Suprapubic skin (tissue), 4 donors: Measurements from ENCODE around the gene TRAPPC8. TPM values are rescaled to one million over a fixed set of nuclear protein-coding genes. Genes with fewer than 3 reads are reported as not detected.
"Not testable (repeated sequence)": the region's sequence is repeated elsewhere in the genome, so short reads cannot be mapped to it uniquely, and the experiment has no call there.

Source experiments
- DNase-seq, 2 donors: peaks; one replicate each; pipeline ENCODE4 v3.0.0-alpha.2; 2019; ENCODE audit warnings: low spot score in 2 of 2
- H3K27ac ChIP-seq: fragments of 200-600 bp; sonication (generic); one replicate; pipeline ENCODE4 v1.5.1; 2019
- H3K27me3 ChIP-seq: fragments of 200-600 bp; sonication (generic); one replicate; pipeline ENCODE4 v1.5.1; 2019
- H3K36me3 ChIP-seq: fragments of 200-600 bp; sonication (generic); one replicate; pipeline ENCODE4 v1.5.1; 2019
- H3K4me1 ChIP-seq: fragments of 200-600 bp; sonication (generic); one replicate; pipeline ENCODE4 v1.5.1; 2019
- H3K4me3 ChIP-seq: fragments of 200-600 bp; sonication (generic); one replicate; pipeline ENCODE4 v1.5.1; 2019; ENCODE audit warnings: mild to moderate bottlenecking
- H3K9me3 ChIP-seq: fragments of 200-600 bp; sonication (generic); one replicate; pipeline ENCODE4 v1.5.1; 2019
- EP300 ChIP-seq: sonication (generic); formaldehyde crosslinking; IDR thresholded peaks from one replicate; pipeline ENCODE4 v1.6.1; 2017; ENCODE audit warnings: antibody characterized with exemption
- POLR2A ChIP-seq, 2 donors: fragments of 450-650 bp; IDR thresholded peaks; one replicate each; pipeline ENCODE4 v1.6.1; 2017; ENCODE audit warnings: antibody characterized with exemption in 2 of 2, mild to moderate bottlenecking in 2 of 2, moderate library complexity in 2 of 2
- POLR2AphosphoS5 ChIP-seq, 3 donors: sonication (generic); formaldehyde crosslinking; IDR thresholded peaks; one replicate each; pipeline ENCODE4 v1.6.1; 2017; ENCODE audit warnings: antibody characterized with exemption in 3 of 3
- WGBS: methylation state at CpG from one replicate; pipeline ENCODE4 v1.1.5; 2018; 5-methylcytosine and 5-hydroxymethylcytosine counted together
- total RNA-seq, 4 donors: library from RNA; depleted of rRNA; stranded (reverse); fragments of >200 nt; gene quantifications; one replicate each; pipeline ENCODE4 v1.1.0, GENCODE V29; 2016
- TF ChIP-seq, protein P1 (sequence below), 2 donors: fragments of 200-600 bp in 1 of 2; fragments of 450-650 bp in 1 of 2; sonication (generic) in 1 of 2; IDR thresholded peaks; one replicate each; pipeline ENCODE4 v1.5.1; 2016 to 2019; ENCODE audit warnings: antibody characterized with exemption in 2 of 2, mild to moderate bottlenecking in 1 of 2, moderate library complexity in 1 of 2

Gene TRAPPC8
- total RNA-seq, 4 donors from 2014 or later, result 36.9 to 56.2 (median 42.8) TPM

- Histone ChIP-seq H3K27me3 (no peaks in the 10 kb centered on the region), H3K4me3 (no peak overlapping the region), H3K9me3 (no peaks in the 10 kb centered on the region), H3K36me3 (no peaks in the 10 kb centered on the region), H3K27ac (no peak overlapping the region), H3K4me1 (no peaks in the 10 kb centered on the region)
- no peak for TF ChIP-seq POLR2A (IDR thresholded peaks at IDR 0.05)
- TF ChIP-seq, protein P1, sequence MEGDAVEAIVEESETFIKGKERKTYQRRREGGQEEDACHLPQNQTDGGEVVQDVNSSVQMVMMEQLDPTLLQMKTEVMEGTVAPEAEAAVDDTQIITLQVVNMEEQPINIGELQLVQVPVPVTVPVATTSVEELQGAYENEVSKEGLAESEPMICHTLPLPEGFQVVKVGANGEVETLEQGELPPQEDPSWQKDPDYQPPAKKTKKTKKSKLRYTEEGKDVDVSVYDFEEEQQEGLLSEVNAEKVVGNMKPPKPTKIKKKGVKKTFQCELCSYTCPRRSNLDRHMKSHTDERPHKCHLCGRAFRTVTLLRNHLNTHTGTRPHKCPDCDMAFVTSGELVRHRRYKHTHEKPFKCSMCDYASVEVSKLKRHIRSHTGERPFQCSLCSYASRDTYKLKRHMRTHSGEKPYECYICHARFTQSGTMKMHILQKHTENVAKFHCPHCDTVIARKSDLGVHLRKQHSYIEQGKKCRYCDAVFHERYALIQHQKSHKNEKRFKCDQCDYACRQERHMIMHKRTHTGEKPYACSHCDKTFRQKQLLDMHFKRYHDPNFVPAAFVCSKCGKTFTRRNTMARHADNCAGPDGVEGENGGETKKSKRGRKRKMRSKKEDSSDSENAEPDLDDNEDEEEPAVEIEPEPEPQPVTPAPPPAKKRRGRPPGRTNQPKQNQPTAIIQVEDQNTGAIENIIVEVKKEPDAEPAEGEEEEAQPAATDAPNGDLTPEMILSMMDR (IDR thresholded peaks at IDR 0.05), result no peak
- no peak for TF ChIP-seq EP300
- no peak for TF ChIP-seq POLR2AphosphoS5 (IDR thresholded peaks at IDR 0.05)
- WGBS, result 57% methylated on average over 2 of the region's 2 CpGs
- DNase-seq, result no peak
Measured at GRCh38 chr18:31801078-31801477, 141.8 kb downstream of the TRAPPC8 start.

GRCh38 chr18:31799257-31799656, 143.7 kb downstream of the TRAPPC8 start:
- H3K9me3 ChIP-seq, H3K27ac ChIP-seq, H3K4me1 ChIP-seq, DNase-seq, H3K4me3 ChIP-seq, H3K36me3 ChIP-seq, H3K27me3 ChIP-seq: not testable (repeated sequence)
- WGBS, result 59% methylated on average over 5 of the region's 5 CpGs

DNA sequence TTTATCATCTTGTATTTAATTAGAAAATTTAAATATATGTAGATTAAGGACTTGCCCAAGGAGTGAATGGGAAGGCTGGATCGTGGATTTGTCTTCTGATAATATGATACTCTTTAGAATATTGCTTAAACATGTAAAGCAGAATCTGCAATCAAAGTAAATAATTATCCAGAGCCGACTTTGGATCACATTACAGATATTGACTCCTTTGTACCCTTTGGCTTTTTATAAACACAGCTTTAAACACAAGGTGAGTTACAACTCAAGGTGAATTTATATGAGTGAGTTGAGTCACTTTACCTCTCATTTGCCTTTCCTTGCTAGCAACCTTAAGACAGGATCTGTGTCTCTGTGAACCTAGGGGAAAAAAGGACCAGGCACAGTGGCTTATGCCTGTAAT, 144.5 kb downstream of the TRAPPC8 start:
- 83% methylated on average over 2 of the region's 2 CpGs for WGBS
- H3K4me3 ChIP-seq, result no peak overlapping the region
- H3K27me3 ChIP-seq, result no peaks in the 10 kb centered on the region
- TF ChIP-seq, protein P1 (IDR thresholded peaks at IDR 0.05), result no peak
- TF ChIP-seq POLR2AphosphoS5 (IDR thresholded peaks at IDR 0.05) (no peak), EP300 (no peak), POLR2A (IDR thresholded peaks at IDR 0.05) (no peak)
- H3K4me1 ChIP-seq, result no peaks in the 10 kb centered on the region
- H3K36me3 ChIP-seq, result no peaks in the 10 kb centered on the region
- H3K9me3 ChIP-seq, result no peaks in the 10 kb centered on the region
- no peak for DNase-seq
- H3K27ac ChIP-seq, result no peak overlapping the region

GRCh38 chr18:31795747-31796146, 147.2 kb downstream of the TRAPPC8 start:
- TF ChIP-seq POLR2A (IDR thresholded peaks at IDR 0.05) (no peak), POLR2AphosphoS5 (IDR thresholded peaks at IDR 0.05) (no peak), EP300 (no peak)
- TF ChIP-seq, protein P1 (IDR thresholded peaks at IDR 0.05), result no peak
- 86% methylated on average over 2 of the region's 2 CpGs for WGBS

GRCh38 chr18:31793531-31793930, 149.4 kb downstream of the TRAPPC8 start:
- DNase-seq, result no peak
- Histone ChIP-seq H3K9me3 (no peaks in the 10 kb centered on the region), H3K36me3 (no peaks in the 10 kb centered on the region), H3K27ac (no peak overlapping the region), H3K4me3 (no peak overlapping the region), H3K27me3 (no peaks in the 10 kb centered on the region), H3K4me1 (no peaks in the 10 kb centered on the region)
- TF ChIP-seq POLR2A (IDR thresholded peaks at IDR 0.05) (no peak), EP300 (no peak), POLR2AphosphoS5 (IDR thresholded peaks at IDR 0.05) (no peak)
- TF ChIP-seq, protein P1 (IDR thresholded peaks at IDR 0.05), result no peak

More at GRCh38 chr18:31795747-31796146, 147.2 kb downstream of the TRAPPC8 start:
- Histone ChIP-seq H3K4me1 (no peaks in the 10 kb centered on the region), H3K27ac (no peak overlapping the region), H3K9me3 (no peaks in the 10 kb centered on the region), H3K4me3 (no peak overlapping the region), H3K27me3 (no peaks in the 10 kb centered on the region), H3K36me3 (no peaks in the 10 kb centered on the region)
- DNase-seq, result no peak

GRCh38 chr18:31792580-31792911, 150.4 kb downstream of the TRAPPC8 start:
- DNase-seq, result no peak
- Histone ChIP-seq H3K36me3 (no peaks in the 10 kb centered on the region), H3K27ac (no peak overlapping the region), H3K9me3 (no peaks in the 10 kb centered on the region), H3K4me3 (no peak overlapping the region), H3K27me3 (no peaks in the 10 kb centered on the region), H3K4me1 (no peaks in the 10 kb centered on the region)
- no peak for TF ChIP-seq POLR2A (IDR thresholded peaks at IDR 0.05)
- no peak for TF ChIP-seq POLR2AphosphoS5 (IDR thresholded peaks at IDR 0.05)
- TF ChIP-seq, protein P1 (IDR thresholded peaks at IDR 0.05), result no peak
- no peak for TF ChIP-seq EP300
- WGBS, result 86% methylated on average over 2 of the region's 2 CpGs
